Mesothelial cell of epicardium (in vitro differentiated cells): ENCODE results near the gene IDI2. TPM values are rescaled to one million over a fixed set of nuclear protein-coding genes. Genes with fewer than 3 reads are reported as not detected.

Experiments used
- DNase-seq, 2 experiments: peaks; one replicate each; pipeline ENCODE4 v3.0.0; 2021; ENCODE audit warnings: low spot score in 2 of 2; ENCODE audit not compliant: unreplicated experiment in 2 of 2
- H3K27ac Mint-ChIP-seq: 2 replicates; pipeline ENCODE4 v1.8.0; 2021; ENCODE audit warnings: mixed read lengths
- H3K27me3 Mint-ChIP-seq: 2 replicates; pipeline ENCODE4 v1.8.0; 2021; ENCODE audit warnings: low read depth, mixed read lengths
- H3K36me3 Mint-ChIP-seq: 2 replicates; pipeline ENCODE4 v1.8.0; 2021; ENCODE audit warnings: mixed read lengths
- H3K4me1 Mint-ChIP-seq: 2 replicates; pipeline ENCODE4 v1.8.0; 2021; ENCODE audit warnings: mixed read lengths
- H3K4me3 Mint-ChIP-seq: 2 replicates; pipeline ENCODE4 v1.8.0; 2021; ENCODE audit warnings: mild to moderate bottlenecking, moderate library complexity, mixed read lengths
- H3K9me3 Mint-ChIP-seq: 2 replicates; pipeline ENCODE4 v1.8.0; 2021; ENCODE audit warnings: mixed read lengths
- total RNA-seq: library from RNA; stranded (reverse); gene quantifications from 3 replicates; pipeline ENCODE4 v1.2.1, GENCODE V29; 2021
- TF ChIP-seq, protein P1 (sequence below): fragments of 200-600 bp; sonication (generic); IDR thresholded peaks from one replicate; pipeline ENCODE4 v1.5.0; 2021; ENCODE audit warnings: antibody characterized with exemption; ENCODE audit not compliant: unreplicated experiment

Gene IDI2
- total RNA-seq, 1 donor from 2014 or later: not detected

DNA sequence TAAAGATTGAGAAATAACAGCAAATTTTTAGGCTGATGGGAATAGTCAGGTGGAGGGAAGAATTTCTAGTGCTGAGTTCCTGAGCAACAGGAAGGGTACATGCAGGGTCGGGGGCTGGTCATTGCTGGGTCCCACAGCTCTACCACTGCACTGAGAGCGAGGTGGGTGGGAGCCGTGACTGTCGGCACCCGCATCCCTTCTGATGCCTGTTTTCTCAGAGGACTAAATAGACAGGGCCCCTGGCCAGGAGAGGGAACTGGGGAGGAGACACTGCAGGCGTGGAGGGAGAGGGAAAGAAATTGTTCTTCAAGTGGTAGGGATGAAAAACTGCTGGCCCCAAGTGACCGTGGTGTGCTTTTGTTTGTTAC is 30.1 kb downstream of the IDI2 start:
- TF ChIP-seq, protein P1, sequence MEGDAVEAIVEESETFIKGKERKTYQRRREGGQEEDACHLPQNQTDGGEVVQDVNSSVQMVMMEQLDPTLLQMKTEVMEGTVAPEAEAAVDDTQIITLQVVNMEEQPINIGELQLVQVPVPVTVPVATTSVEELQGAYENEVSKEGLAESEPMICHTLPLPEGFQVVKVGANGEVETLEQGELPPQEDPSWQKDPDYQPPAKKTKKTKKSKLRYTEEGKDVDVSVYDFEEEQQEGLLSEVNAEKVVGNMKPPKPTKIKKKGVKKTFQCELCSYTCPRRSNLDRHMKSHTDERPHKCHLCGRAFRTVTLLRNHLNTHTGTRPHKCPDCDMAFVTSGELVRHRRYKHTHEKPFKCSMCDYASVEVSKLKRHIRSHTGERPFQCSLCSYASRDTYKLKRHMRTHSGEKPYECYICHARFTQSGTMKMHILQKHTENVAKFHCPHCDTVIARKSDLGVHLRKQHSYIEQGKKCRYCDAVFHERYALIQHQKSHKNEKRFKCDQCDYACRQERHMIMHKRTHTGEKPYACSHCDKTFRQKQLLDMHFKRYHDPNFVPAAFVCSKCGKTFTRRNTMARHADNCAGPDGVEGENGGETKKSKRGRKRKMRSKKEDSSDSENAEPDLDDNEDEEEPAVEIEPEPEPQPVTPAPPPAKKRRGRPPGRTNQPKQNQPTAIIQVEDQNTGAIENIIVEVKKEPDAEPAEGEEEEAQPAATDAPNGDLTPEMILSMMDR: no peak
- Mint-ChIP-seq H3K27ac (no peak overlapping the region), H3K4me3 (no peak overlapping the region), H3K9me3 (peaks cover 2% of the 10 kb centered on the region), H3K36me3 (peaks cover 70% of the 10 kb centered on the region), H3K27me3 (no peaks in the 10 kb centered on the region), H3K4me1 (no peaks in the 10 kb centered on the region)
- no peak for DNase-seq

DNA sequence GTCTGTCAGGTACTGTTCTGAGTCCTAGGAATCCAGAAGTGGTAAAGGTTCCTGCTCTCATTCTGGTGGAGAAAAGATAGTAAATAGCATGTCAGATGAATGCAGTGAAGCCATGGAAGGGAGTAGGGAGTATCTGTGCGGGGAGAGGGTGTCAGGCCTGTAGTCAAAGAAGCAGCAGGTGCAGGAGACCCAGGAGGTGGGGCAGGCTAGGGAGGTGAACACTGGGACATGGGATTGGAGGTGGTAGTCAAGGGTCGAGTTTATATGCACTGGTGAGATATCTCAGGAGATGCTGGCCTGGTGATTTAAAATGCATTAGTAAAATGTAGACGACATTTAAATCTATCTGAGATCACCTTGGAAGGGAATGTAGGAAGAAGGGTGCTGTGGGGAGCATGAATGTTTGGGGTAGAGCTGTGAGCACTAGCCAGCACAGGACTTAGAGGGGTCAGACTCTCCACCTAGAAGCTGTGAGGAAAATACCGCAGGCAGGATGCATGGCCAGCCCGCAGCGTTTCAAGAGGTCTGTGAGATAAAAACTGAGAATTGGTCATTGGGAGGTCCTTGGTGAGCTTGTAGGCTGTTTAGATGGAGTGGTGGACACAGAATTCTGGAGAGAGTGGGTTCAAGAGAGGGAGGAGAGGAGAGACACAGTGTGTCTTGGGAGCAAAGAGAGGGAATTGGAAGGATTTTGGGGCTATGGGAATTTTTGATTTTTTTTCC is 30.7 kb downstream of the IDI2 start:
- Mint-ChIP-seq H3K4me3 (no peak overlapping the region), H3K27me3 (no peaks in the 10 kb centered on the region), H3K9me3 (no peaks in the 10 kb centered on the region), H3K27ac (no peak overlapping the region), H3K4me1 (peaks cover 2% of the 10 kb centered on the region), H3K36me3 (peaks cover 68% of the 10 kb centered on the region)
- no peak for DNase-seq
- TF ChIP-seq, protein P1: no peak

DNA sequence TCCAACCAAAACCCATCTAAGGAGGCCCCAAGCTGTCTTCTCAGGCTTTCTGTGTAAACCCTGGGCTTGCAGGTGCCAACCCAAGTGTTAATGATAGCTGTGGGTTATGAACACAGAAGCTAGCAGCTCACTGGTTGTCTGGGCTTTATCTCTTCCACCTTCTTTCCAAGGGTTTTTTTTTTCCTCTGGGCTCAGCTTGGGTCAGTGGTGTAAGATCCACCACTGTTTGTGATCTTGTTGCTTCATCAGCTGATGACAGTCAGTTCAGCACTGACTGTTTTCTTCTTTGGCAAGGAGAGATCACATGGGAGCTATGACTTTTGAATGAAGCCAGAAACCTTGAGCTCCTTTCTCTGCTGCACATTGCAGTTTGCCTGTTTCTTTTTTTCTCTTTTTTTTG is 32.8 kb downstream of the IDI2 start:
- Mint-ChIP-seq H3K27me3 (no peaks in the 10 kb centered on the region), H3K4me3 (no peak overlapping the region), H3K27ac (no peak overlapping the region), H3K36me3 (peaks cover 51% of the 10 kb centered on the region), H3K4me1 (peaks cover 15% of the 10 kb centered on the region), H3K9me3 (no peaks in the 10 kb centered on the region)
- TF ChIP-seq, protein P1: no peak
- no peak for DNase-seq

DNA sequence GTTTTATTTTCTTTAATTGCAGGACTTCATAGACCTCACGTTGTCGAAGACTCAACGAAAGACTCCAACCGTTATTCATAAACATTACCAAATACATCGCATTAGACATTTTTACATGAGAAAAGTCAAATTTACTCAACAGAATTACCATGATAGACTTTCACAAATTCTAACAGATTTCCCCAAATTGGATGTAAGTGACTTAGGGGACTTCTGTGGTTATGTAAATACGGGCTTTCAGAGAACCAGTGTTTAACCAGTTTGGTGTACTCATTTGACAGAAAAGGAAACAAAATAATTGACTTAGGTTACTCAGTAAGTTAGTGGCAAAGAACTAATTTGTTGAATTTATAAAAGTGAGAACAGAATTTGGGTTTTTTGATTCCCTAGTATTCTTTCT is 33.2 kb downstream of the IDI2 start:
- peaks cover 47% of the 10 kb centered on the region for H3K36me3 Mint-ChIP-seq
- H3K27me3 Mint-ChIP-seq: no peaks in the 10 kb centered on the region
- H3K4me3 Mint-ChIP-seq: no peak overlapping the region

DNA sequence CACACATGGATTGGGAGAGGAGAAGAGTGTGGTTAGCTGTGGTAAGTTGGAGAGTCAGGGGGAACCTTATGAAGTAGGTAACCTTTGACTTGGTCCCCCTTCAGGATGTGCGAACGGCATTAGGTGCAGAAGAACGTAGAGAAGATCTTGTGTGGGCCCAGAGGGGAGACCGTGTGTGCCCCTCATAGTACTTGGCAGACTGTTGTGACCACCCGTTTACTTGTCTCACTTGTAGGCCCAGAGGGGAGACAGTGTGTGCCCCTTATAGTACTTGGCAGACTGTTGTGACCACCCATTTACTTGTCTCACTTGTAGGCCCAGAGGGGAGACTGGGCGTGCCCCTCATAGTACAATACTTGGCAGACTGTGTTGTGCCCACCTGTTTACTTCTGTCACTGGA is 34.9 kb downstream of the IDI2 start:
- no peaks in the 10 kb centered on the region for H3K27me3 Mint-ChIP-seq
- H3K9me3 Mint-ChIP-seq: no peaks in the 10 kb centered on the region
- H3K27ac Mint-ChIP-seq: no peak overlapping the region
- peaks cover 35% of the 10 kb centered on the region for H3K36me3 Mint-ChIP-seq
- DNase-seq: no peak
- H3K4me3 Mint-ChIP-seq: peak overlapping the region; percentile 10
- H3K4me1 Mint-ChIP-seq: peaks cover 24% of the 10 kb centered on the region
- TF ChIP-seq, protein P1: no peak

More for the DNA sequence above, 33.2 kb downstream of the IDI2 start:
- peaks cover 17% of the 10 kb centered on the region for H3K4me1 Mint-ChIP-seq
- no peak overlapping the region for H3K27ac Mint-ChIP-seq
- no peak for DNase-seq
- TF ChIP-seq, protein P1: no peak
- no peaks in the 10 kb centered on the region for H3K9me3 Mint-ChIP-seq
